Pancreas (tissue), 10 donors: ENCODE results near the gene TMEM82. TPM values are rescaled to one million over a fixed set of nuclear protein-coding genes. Genes with fewer than 3 reads are reported as not detected.

Source experiments
- ATAC-seq, 4 donors: fragments of 200-7000 bp; cut with Tn5 transposase; one replicate each; pipeline versions ENCODE4 v1.8.0 to v1.9.1; 2020; ENCODE audit warnings: mild to moderate bottlenecking in 4 of 4, moderate library complexity in 4 of 4
- DNase-seq, 6 donors: peaks; one replicate each; pipeline ENCODE4 v3.0.0-alpha.2; 2020
- FAIRE-seq: peaks from 2 replicates; lab custom pipeline; 2012; peaks lifted over from hg19 to GRCh38; lab: Jason Lieb, UNC
- H3K27ac ChIP-seq, 4 donors: fragments of 200-600 bp; sonication (generic); 1 replicate in 3 of 4; 2 replicates in 1 of 4; pipeline versions ENCODE4 v1.5.0 to v1.8.0; 2020
- H3K27me3 ChIP-seq, 4 donors: fragments of 200-600 bp; one replicate each; pipeline ENCODE4 v1.8.0; 2021
- H3K36me3 ChIP-seq, 3 donors: fragments of 200-600 bp; sonication (generic) in 1 of 3; one replicate each; pipeline versions ENCODE4 v1.5.0 to v1.8.0; 2020 to 2021
- H3K4me1 ChIP-seq, 3 donors: fragments of 200-600 bp; one replicate each; pipeline ENCODE4 v1.8.0; 2021
- H3K4me3 ChIP-seq, 4 donors: fragments of 200-600 bp; sonication (generic) in 2 of 4; one replicate each; pipeline versions ENCODE4 v1.5.0 to v1.8.0; 2020 to 2021
- H3K9me3 ChIP-seq, 4 donors: fragments of 200-600 bp; one replicate each; pipeline ENCODE4 v1.8.0; 2021
- WGBS, 2 donors: extraction: QIAGEN DNeasy Blood & Tissue Kit; methylation state at CpG; one replicate each; pipeline ENCODE4 v1.1.7; 2013; 5-methylcytosine and 5-hydroxymethylcytosine counted together
- intact Hi-C, 3 donors: fragments of 100-400 bp; cut with DNase I; formaldehyde crosslinking; loops; one replicate each; pipeline versions ENCODE4 v1.11.1 to v1.14.2; 2022
- polyA plus RNA-seq, 2 donors: library from polyadenylated mRNA; stranded (reverse); fragments of 200-250 nt; gene quantifications; one replicate each; pipeline ENCODE4 v1.2.3, GENCODE V29; 2013
- total RNA-seq, 6 donors: library from RNA; stranded (reverse); fragmentation: NEBNext Ultra II Directional in 4 of 6; extraction: Animal tissue kit (Norgen Biotek cat#: 25700) in 4 of 6; gene quantifications; one replicate each; pipeline versions ENCODE4 v1.2.1 to v1.2.4, GENCODE V29; 2021 to 2023
- TF ChIP-seq, protein P1 (sequence below), 4 donors: fragments of 200-600 bp; sonication (generic) in 3 of 4; IDR thresholded peaks; one replicate each; pipeline versions ENCODE4 v1.5.0 to v1.8.0; 2021; ENCODE audit warnings: antibody characterized with exemption in 4 of 4
- donor health status: healthy with polysubstance abuse.
- donor health status: DM: no; HTN: no; CAD: no; lungs with moderate emphysema.
- donor health status: DM: no; HTN: no; CAD: no.
- donor health status: control.
- donor health status: control.
- donor health status: Bipolar disorder and iron deficiency.
- donor health status: DM: yes; HTN: yes; CAD: no.
- donor health status: DM: no; HTN: no; CAD: no.
- donor health status: DM: no; HTN: no; CAD: no.
- donor health status: DM: yes; HTN: yes; CAD: no.

The TMEM82 gene
- total and polyA plus RNA-seq, 8 donors: not detected

DNA sequence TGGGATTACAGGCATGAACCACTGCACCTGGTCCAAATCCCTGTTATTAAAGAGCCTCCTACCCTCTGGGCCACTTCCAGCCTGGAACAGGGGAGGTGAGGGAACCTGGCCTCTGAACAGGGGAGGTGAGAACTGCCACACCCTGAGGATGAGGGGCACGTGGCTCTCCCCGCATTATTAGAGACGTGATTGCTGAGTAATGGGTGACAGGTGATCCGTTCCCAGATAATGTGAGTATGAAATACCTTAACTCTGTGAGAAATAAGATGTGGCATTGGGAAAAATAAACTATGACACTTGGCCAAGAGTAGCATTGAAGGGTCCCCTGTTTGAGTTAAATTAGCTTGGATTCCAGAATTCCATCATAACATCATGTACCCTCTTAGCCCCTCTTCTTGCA is 19.9 kb upstream of the TMEM82 start:
- no peak overlapping the region for H3K27ac ChIP-seq
- no peaks in the 10 kb centered on the region for H3K27me3 ChIP-seq
- no peaks in the 10 kb centered on the region for H3K9me3 ChIP-seq
- no peaks in the 10 kb centered on the region for H3K4me1 ChIP-seq
- no peak for FAIRE-seq
- no peak overlapping the region for H3K4me3 ChIP-seq
- H3K36me3 ChIP-seq: peaks cover 5 to 54% (median 19%) of the 10 kb centered on the region in 3 donors
- 79 to 85% methylated on average over 4 of the region's 4 CpGs for WGBS, 2 donors
- DNase-seq: no peak
- TF ChIP-seq, protein P1, sequence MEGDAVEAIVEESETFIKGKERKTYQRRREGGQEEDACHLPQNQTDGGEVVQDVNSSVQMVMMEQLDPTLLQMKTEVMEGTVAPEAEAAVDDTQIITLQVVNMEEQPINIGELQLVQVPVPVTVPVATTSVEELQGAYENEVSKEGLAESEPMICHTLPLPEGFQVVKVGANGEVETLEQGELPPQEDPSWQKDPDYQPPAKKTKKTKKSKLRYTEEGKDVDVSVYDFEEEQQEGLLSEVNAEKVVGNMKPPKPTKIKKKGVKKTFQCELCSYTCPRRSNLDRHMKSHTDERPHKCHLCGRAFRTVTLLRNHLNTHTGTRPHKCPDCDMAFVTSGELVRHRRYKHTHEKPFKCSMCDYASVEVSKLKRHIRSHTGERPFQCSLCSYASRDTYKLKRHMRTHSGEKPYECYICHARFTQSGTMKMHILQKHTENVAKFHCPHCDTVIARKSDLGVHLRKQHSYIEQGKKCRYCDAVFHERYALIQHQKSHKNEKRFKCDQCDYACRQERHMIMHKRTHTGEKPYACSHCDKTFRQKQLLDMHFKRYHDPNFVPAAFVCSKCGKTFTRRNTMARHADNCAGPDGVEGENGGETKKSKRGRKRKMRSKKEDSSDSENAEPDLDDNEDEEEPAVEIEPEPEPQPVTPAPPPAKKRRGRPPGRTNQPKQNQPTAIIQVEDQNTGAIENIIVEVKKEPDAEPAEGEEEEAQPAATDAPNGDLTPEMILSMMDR (IDR thresholded peaks at IDR 0.05): no peak
- intact Hi-C loops: no loop called here
- ATAC-seq: no peak

DNA sequence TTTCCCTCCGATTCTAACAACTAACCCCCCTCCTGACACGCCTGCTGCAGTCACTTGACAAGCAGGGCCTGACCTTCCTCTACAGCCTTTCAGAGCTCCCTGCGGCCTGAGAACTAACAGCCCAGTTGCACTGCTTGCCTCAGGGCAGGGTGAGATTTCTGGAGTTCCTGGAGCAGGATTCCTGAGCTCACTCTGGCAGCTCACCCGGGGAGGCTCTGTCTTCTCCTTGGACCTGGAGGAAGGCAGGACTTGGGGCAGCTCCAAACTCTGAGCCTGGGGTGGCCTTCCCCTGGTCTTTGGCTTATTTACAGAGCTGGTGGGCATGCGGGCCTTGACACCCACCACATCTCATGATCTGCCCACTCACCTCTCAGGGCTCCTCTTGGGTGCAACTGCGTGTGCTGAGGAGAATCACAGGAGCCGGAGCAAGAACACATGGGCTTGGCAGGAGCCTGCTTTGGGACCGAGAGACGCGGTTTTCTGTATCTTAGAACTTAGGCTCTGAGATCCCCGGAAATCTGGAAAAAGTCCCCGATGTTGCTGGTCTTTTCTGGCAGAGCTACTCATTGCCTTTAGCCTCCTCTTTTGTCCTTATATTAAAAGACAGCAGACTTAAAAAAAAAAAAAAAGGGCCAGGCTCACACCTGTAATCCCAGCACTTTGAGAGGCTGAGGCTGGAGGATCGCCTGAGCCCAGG is 19.3 kb upstream of the TMEM82 start:
- DNase-seq (no peak), ATAC-seq (no peak), FAIRE-seq (no peak)
- H3K9me3 ChIP-seq: no peaks in the 10 kb centered on the region
- no peak overlapping the region for H3K4me3 ChIP-seq
- intact Hi-C loops: no loop called here
- H3K4me1 ChIP-seq: no peaks in the 10 kb centered on the region
- H3K27ac ChIP-seq: no peak overlapping the region
- peaks cover 6 to 59% (median 25%) of the 10 kb centered on the region in 3 donors for H3K36me3 ChIP-seq
- TF ChIP-seq, protein P1 (IDR thresholded peaks at IDR 0.05): no peak
- H3K27me3 ChIP-seq: no peaks in the 10 kb centered on the region
- WGBS, 2 donors: 90 to 91% methylated on average over 13 of the region's 13 CpGs

DNA sequence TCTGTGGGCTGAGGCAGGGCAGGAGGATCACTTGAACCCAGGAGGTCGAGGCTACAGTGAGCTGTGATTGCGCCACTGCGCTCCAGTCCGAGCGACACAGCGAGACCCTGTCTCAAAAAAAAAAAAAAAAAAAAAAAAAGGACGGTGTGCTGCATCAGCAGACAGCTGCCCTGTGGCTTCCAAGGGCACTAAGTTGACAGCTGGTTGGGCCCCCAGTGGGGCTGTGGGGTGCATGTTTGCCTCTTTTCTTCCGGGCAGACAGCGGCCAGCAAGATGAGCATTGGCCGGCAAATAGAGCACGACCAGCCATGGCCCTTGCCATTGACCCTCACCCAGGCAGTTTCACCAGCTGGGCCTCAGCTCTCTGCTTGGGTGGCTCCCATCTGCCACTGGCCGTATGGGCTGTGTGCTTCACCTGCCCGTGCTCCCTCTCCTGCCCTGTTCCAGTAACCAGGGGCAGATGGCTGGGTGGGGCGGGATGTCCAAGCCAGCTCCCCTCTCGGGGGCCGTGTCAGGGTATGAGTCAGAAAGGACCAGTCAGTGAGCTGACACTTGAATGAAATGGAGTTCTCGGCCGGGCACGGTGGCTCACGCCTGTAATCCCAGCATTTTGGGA is 18.6 kb upstream of the TMEM82 start:
- H3K36me3 ChIP-seq: peaks cover 6 to 63% (median 28%) of the 10 kb centered on the region in 3 donors
- DNase-seq: peak in 2 of 6 donors; percentile 19 to 33
- ATAC-seq: peak in 2 of 4 donors; percentile 59 to 63
- TF ChIP-seq, protein P1 (IDR thresholded peaks at IDR 0.05): no peak
- no peak overlapping the region for H3K4me3 ChIP-seq
- WGBS, 2 donors: 93 to 96% methylated on average over 19 to 20 of the region's 20 CpGs
- intact Hi-C loops: no loop called here
- no peaks in the 10 kb centered on the region for H3K9me3 ChIP-seq
- FAIRE-seq: no peak
- no peak overlapping the region for H3K27ac ChIP-seq
- no peaks in the 10 kb centered on the region for H3K4me1 ChIP-seq
- H3K27me3 ChIP-seq: no peaks in the 10 kb centered on the region

DNA sequence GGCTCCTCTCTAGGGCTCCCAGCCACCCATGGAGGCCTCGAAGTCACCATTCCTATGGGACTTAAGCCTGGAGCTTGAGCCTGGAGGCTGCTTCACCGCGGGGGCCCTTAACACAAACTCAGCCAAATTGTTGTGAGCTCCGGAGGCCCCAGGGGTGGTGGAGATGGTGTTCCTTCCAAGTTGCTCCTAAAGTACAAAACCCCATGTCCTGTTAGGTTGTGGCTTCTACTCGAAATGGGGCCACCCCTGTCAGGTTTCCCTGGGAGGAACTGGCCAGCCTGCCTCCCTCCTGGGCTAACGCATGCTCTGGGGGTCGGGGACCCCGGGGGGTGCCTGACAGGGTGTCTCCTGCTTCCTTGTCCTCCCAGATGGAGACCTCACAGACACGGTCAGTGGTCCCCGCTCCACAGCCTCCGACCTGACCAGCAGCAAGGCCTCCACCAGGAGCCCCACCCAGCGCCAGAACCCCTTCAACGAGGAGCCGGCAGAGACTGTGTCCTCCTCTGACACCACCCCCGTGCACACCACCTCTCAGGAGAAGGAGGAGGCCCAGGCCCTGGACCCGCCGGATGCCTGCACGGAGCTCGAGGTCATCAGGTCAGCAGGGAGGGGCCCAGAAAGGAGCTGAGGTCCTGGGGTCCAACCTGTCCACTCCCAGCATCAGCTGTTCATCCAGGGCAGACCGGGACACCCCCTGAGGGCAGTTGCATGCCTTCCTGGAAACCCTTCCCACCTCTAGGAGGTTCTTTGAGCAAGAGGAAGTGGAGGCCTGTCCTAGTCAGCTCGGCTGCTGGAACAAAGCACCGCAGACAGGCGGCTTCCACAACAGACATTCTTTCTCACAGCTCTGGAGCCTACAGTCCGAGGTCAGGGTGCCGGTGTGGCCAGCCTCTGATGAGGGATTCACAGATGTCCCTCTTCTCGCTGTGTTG is 17.1 kb upstream of the TMEM82 start:
- H3K4me1 ChIP-seq: no peaks in the 10 kb centered on the region
- no peak overlapping the region for H3K4me3 ChIP-seq
- 81 to 87% methylated on average over 26 of the region's 26 CpGs for WGBS, 2 donors
- no peak for ATAC-seq
- no peak overlapping the region for H3K27ac ChIP-seq
- no peaks in the 10 kb centered on the region for H3K9me3 ChIP-seq
- no peak for DNase-seq
- no peak for FAIRE-seq
- H3K27me3 ChIP-seq: no peaks in the 10 kb centered on the region
- TF ChIP-seq, protein P1 (IDR thresholded peaks at IDR 0.05): no peak
- peaks cover 6 to 49% (median 18%) of the 10 kb centered on the region in 3 donors for H3K36me3 ChIP-seq
- intact Hi-C loops: no loop called here
